Measurements from ENCODE around the gene KLHL29.

- TF ChIP-seq POLR2AphosphoS5 (IDR thresholded peaks at IDR 0.05; ENCODE audit: low read depth, low read length), result no peak
- TF ChIP-seq SPI1 (IDR thresholded peaks at IDR 0.05; ENCODE audit: low read depth, low read length), result no peak
- no peak for TF ChIP-seq POLR2A (IDR thresholded peaks at IDR 0.05; ENCODE audit: low read depth, low read length)
- TF ChIP-seq TAF1 (IDR thresholded peaks at IDR 0.05; ENCODE audit: low read depth, low read length), result no peak
- TF ChIP-seq POU2F2 (IDR thresholded peaks at IDR 0.05; ENCODE audit: low read depth, low read length), result no peak
- no peak for TF ChIP-seq PAX5 (IDR thresholded peaks at IDR 0.05; ENCODE audit: insufficient read depth, low read length, severe bottlenecking)
Measured at GRCh38 chr2:23616630-23617029, 231.7 kb downstream of the KLHL29 start.
